HepG2 (cell line): ENCODE results near the gene CRTC2. TPM values are rescaled to one million over a fixed set of nuclear protein-coding genes. Genes with fewer than 3 reads are reported as not detected.

ENCODE experiments used
- CSRNP2 ChIP-seq: sonication (generic); formaldehyde crosslinking; conservative IDR thresholded peaks from 2 replicates; pipeline ENCODE4 v1.8.0; 2022; ENCODE audit warnings: low read depth, missing genetic modification reagents
- ELF1 ChIP-seq: sonication (generic); formaldehyde crosslinking; IDR thresholded peaks from 2 replicates; pipeline ENCODE4 v1.4.0; 2020; ENCODE audit warnings: missing genetic modification reagents
- GATAD1 ChIP-seq: IDR thresholded peaks from 2 replicates; pipeline ENCODE4 v1.6.1; 2016; ENCODE audit warnings: missing genetic modification reagents, missing compliant biosample characterization
- HMGXB4 ChIP-seq, 2 experiments: sonication (generic) in 1 of 2; formaldehyde crosslinking in 1 of 2; IDR thresholded peaks; 2 replicates each; pipeline versions ENCODE4 v1.4.0 to v1.6.1; 2018 to 2020; ENCODE audit warnings: missing genetic modification reagents in 2 of 2, borderline replicate concordance in 1 of 2, low read depth in 1 of 2, mild to moderate bottlenecking in 1 of 2, missing biosample characterization in 1 of 2
- LCORL ChIP-seq, 2 experiments: fragments of 450-650 bp in 1 of 2; sonication (generic) in 1 of 2; formaldehyde crosslinking in 1 of 2; IDR thresholded peaks; 2 replicates each; pipeline versions ENCODE4 v1.5.0 to v1.6.1; 2017 to 2020; ENCODE audit warnings: antibody characterized with exemption in 1 of 2, missing genetic modification reagents in 1 of 2
- MXD4 ChIP-seq: IDR thresholded peaks from 2 replicates; pipeline ENCODE4 v1.6.1; 2016; ENCODE audit warnings: mild to moderate bottlenecking, missing biosample characterization, missing genetic modification reagents
- PATZ1 ChIP-seq: sonication (generic); formaldehyde crosslinking; IDR thresholded peaks from 2 replicates; pipeline ENCODE4 v1.4.0; 2020; ENCODE audit warnings: missing genetic modification reagents
- PAXIP1 ChIP-seq: sonication (generic); formaldehyde crosslinking; conservative IDR thresholded peaks from 2 replicates; pipeline ENCODE4 v1.4.0; 2020; ENCODE audit warnings: mild to moderate bottlenecking, missing genetic modification reagents, moderate library complexity
- PBX2 ChIP-seq: IDR thresholded peaks from 2 replicates; pipeline ENCODE4 v1.6.1; 2016; ENCODE audit warnings: control low read depth
- PHF8 ChIP-seq: sonication (generic); formaldehyde crosslinking; IDR thresholded peaks from 2 replicates; pipeline ENCODE4 v1.5.0; 2020; ENCODE audit warnings: missing genetic modification reagents
- ZNF121 ChIP-seq: sonication (generic); formaldehyde crosslinking; IDR thresholded peaks from 2 replicates; pipeline ENCODE4 v1.5.0; 2020; ENCODE audit warnings: mild to moderate bottlenecking, missing genetic modification reagents
- ZNF143 ChIP-seq: sonication (generic); formaldehyde crosslinking; IDR thresholded peaks from 2 replicates; pipeline ENCODE4 v1.4.0; 2020; ENCODE audit warnings: missing genetic modification reagents
- ZNF317 ChIP-seq: sonication (generic); formaldehyde crosslinking; IDR thresholded peaks from 2 replicates; pipeline ENCODE4 v1.5.0; 2020; ENCODE audit warnings: mild to moderate bottlenecking, missing genetic modification reagents
- ZNF777 ChIP-seq: sonication (generic); formaldehyde crosslinking; IDR thresholded peaks from 2 replicates; pipeline ENCODE4 v1.4.0; 2020; ENCODE audit warnings: missing genetic modification reagents
- polyA plus RNA-seq, 8 experiments: library from polyadenylated mRNA; depleted of rRNA in 3 of 8; stranded (reverse) in 7 of 8; unstranded in 1 of 8; fragments of >200 nt; fragmentation: Illumina TruSeq in 4 of 8; extraction: Trizol in 4 of 8; gene quantifications; 2 replicates each; pipeline versions ENCODE4 v1.2.1 to v1.2.3, GENCODE V29; 2011 to 2016; ENCODE audit warnings: low read depth in 4 of 8, missing spikeins in 1 of 8, mixed read lengths in 1 of 8; ENCODE audit not compliant: insufficient read depth in 1 of 8
- total RNA-seq, 5 experiments: library from RNA; depleted of rRNA; stranded (reverse); fragments of >200 nt; fragmentation: Illumina TruSeq; extraction: Trizol; gene quantifications; 2 replicates each; pipeline ENCODE4 v1.2.3, GENCODE V29; 2016; ENCODE audit warnings: low read depth in 1 of 5

CRTC2 gene
- total and polyA plus RNA-seq, 2 of the 13 experiments (the other 11 are each of a cell fraction or from before 2014, with no cell fraction given), result 6.1 to 26.7 TPM

- peak; percentile 17; the same call in 1 of the 2 replicates for TF ChIP-seq PAXIP1
- peak; percentile 70 for TF ChIP-seq ELF1
- TF ChIP-seq ZNF121 (CRISPR knock-in tag), result peak; percentile 83
- TF ChIP-seq ZNF317 (CRISPR knock-in tag), result peak; percentile 28; the same call in 1 of the 2 replicates
- TF ChIP-seq MXD4 (CRISPR knock-in tag), result peak; percentile 62
- peak; percentile 86 for TF ChIP-seq PATZ1 (CRISPR knock-in tag)
- 0 out of 2 replicates have a peak, but pooled peaks have one; percentile 23 for TF ChIP-seq ZNF143 (CRISPR knock-in tag)
- peak; percentile 52; the same call in 1 of the 2 replicates for TF ChIP-seq PHF8
- no peak for TF ChIP-seq CSRNP2
- TF ChIP-seq PBX2, result peak; percentile 93
- TF ChIP-seq GATAD1 (CRISPR knock-in tag), result peak; percentile 56
- TF ChIP-seq HMGXB4 (CRISPR knock-in tag; IDR thresholded peaks at IDR 0.05; ENCODE audit: borderline replicate concordance in 1 of 2, low read depth in 1 of 2), result peak in 1 of 2 experiments; percentile 59; a peak in 3 of 4 replicates
- TF ChIP-seq LCORL (IDR thresholded peaks at IDR 0.05), result no peak
- TF ChIP-seq LCORL (CRISPR knock-in tag; IDR thresholded peaks at IDR 0.05), result 0 out of 2 replicates have a peak, but pooled peaks have one; percentile 36
- peak; percentile 23; the same call in 1 of the 2 replicates for TF ChIP-seq ZNF777 (CRISPR knock-in tag)
Measured at GRCh38 chr1:153963030-153963849, 4.8 kb upstream of the CRTC2 start, which contains the start of gene SLC39A1 (continued).
